GM21423 (cell line): Measurements from ENCODE around the gene EXOC6.
A peak's percentile ranks its signal among the peaks of the same experiment; 100 is the strongest.

Source experiments
- ATAC-seq: cut with Tn5 transposase; IDR thresholded peaks from one replicate; pipeline ENCODE4 v1.9.1; 2021; ENCODE audit warnings: mild to moderate bottlenecking, moderate library complexity; ENCODE audit not compliant: unreplicated experiment

Gene EXOC6

DNA sequence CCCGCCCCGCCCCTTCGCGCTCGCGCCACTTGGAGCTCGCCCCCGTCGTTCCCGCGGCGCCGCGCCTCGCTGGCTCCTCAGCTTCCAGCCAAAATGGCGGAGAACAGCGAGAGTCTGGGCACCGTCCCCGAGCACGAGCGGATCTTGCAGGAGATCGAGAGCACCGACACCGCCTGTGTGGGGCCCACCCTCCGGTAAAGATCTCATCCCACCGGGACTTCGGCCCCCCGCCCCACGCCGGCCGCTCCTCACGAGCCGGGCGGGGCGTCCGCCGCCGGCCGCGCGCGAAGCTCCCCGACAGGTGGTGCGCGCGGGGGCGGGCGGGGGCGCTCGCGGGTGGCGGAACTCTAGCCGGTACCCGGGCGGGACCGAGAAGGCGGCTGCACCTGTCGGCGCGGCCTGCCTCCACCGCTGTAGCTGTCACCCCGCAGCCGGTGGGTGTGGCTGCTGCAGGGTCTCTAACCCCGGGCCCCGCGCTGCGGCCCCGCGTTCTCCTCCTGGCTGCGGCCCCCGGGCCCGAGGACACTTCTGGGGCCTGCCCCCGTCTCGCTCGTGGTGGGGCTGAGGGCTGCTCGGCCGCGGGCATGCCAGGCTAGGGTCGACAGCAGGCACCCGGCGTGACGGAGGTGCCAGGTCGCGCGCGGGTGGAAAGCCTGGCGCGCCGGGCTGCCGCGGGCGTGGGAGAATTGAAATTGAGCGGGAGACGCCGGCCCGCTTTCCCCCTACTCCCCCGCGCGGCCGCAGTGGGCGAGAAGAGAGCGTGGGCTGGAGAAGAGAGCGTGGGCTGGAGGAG, at the start of gene EXOC6:
Gene EXOC6, plus strand, starts transcription at position 80 of the 793 bp plus-strand sequence. Its CDS starts 14 bp downstream, at position 94.
- ATAC-seq, result peak; percentile 78

GRCh38 chr10:92799568-92799967, 48.8 kb upstream of the EXOC6 start:
- ATAC-seq, result no peak

GRCh38 chr10:92800134-92800733, 48.1 kb upstream of the EXOC6 start:
- no peak for ATAC-seq

- ATAC-seq, result no peak
Measured at GRCh38 chr10:92801978-92802872, 46.1 kb upstream of the EXOC6 start.

GRCh38 chr10:92809840-92810239, 38.5 kb upstream of the EXOC6 start:
- ATAC-seq, result no peak

- no peak for ATAC-seq
Measured at GRCh38 chr10:92810934-92811532, 37.3 kb upstream of the EXOC6 start.

DNA sequence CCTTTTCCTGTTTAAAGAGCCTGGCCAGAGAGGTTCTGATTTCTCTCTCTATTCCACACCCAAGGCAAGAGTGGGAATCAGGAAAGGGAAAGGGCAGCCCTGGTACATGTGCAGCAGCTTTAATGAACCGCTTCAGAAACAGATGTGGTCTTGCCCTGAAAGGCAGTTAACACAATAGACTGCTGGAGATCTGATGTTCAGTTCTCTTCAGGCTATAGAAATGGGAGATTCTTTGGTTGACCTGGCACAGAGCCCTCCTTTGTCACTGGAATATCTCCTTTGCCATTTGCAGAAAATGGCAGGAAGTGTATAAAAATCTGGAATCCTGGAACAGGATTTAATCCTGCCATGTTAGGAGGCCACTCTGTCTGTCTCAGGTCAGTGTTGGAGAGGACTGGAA, 36.3 kb upstream of the EXOC6 start:
- no peak for ATAC-seq

- no peak for ATAC-seq
Measured at GRCh38 chr10:92813979-92814378, 34.3 kb upstream of the EXOC6 start.

DNA sequence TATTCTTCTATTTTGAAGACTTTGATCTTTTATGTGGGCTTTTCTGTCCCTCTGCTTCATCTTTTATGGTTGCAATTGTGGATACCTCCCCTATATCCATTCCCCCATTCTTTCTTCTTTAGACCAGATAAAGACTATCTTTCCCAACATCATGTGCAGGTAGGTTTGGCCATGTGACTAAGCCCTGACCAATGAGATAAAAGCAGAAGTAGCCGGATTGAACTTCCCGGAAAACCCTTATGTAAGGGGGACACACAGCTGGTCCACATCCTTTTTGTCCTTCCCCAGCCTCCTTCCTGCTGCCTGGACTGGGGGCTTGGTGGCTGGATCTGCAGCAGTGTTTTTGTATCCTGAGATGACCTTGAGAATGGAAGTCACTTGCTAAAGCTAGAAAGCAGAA, 33.5 kb upstream of the EXOC6 start:
- ATAC-seq, result no peak

DNA sequence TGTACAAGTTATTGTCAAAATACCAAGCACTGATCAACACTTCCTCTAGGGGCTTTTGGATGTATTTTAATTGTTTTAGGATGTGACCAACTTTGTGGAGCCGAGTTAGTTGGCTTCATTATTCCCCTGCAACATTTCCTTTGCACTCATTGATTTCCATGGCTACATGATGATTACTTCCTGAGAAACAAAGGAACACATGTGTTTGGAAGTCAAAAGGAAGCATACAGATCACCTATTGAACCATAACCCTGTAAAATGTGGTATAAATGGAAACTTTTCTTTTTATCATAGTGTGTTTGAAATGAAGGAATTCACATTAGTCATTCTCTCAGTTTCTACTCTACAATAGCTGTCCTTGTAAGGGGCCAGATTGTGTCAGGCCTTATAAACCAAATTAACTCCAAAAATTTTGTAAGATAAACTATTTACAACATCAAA, 32.2 kb upstream of the EXOC6 start:
- ATAC-seq, result no peak

DNA sequence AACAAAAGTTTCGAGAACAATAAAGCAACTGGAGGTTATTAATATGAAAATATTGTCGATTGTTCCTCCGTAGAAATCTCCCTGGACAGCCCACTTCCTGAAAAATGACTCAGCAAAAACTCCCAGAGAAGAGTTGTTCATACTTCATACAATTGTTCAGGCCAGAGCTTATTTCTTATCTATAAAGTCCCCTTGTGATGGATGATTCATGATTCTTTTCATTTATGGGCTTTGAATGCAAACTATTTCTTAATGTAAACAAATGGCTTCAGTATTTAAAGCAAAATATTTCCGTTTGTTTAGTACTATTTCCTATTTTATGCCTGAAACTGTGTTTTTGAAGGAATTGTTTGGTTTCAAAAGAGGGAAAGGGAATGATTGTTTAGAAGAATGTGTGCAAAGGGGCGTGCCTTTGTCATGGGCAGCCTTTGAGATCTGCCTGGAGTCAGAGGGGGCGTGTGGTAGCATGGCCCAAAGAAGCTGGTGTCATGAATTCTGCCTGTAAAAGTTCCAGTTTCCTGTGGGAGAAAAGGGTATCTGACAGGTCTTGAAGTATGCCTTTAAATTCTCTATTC, 26.2 kb upstream of the EXOC6 start:
- no peak for ATAC-seq

DNA sequence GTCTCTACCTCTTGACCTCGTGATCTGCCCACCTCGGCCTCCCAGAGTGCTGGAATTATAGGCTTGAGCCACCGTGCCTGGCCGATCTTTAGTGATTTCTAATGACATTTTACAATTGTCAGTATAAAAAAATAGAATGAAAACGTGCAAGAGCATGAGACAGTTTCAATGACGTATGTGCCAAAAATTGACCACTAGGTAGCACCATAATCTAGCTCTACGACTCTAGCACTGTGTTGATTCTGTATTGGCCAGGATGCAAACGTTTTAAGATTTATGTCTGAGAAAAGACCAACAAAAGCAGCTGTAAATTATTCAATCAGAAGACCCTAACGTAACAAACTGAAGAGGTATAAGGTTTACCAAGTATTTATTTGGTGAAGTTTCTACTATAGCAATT, 25.4 kb upstream of the EXOC6 start:
- ATAC-seq, result no peak

DNA sequence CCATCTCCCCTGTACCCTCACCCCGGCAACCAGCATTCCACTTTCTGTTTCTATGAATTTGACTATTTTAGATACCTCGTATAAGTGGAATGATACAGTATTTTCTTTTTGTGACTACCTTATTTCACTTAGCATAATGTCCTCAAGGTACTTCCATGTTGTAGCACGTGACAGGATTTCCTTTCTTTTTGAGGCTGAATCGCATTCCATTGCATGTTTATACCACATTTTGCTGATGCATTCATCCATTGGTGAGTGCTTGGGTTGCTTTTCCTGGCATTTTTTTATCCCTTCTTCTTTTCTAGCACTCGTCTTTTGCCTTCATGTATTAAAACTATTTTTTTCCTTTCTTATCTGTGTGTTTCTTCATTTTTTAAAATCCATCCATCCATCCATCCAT, 22.3 kb upstream of the EXOC6 start:
- no peak for ATAC-seq

DNA sequence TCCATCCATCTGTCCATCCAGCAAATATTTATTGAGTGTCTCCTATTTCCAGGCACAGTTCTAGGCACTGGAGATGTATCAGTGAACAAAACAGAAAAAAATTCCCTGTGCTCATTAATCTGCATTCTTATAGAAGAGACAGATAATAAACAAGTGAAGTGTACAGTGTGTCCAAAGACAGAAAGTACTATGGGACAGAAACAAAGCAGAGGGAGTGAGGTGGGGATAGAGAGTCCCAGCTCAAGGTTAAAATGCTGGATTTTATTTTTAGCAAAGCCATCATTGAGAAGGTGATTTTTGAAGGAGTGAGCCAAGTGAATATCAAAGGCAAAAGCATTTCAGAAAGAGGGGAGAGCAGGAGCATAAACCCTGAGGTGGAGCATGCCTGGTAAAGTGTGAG, 21.8 kb upstream of the EXOC6 start:
- no peak for ATAC-seq

- no peak for ATAC-seq
Measured at GRCh38 chr10:92829042-92829785, 19.1 kb upstream of the EXOC6 start.

DNA sequence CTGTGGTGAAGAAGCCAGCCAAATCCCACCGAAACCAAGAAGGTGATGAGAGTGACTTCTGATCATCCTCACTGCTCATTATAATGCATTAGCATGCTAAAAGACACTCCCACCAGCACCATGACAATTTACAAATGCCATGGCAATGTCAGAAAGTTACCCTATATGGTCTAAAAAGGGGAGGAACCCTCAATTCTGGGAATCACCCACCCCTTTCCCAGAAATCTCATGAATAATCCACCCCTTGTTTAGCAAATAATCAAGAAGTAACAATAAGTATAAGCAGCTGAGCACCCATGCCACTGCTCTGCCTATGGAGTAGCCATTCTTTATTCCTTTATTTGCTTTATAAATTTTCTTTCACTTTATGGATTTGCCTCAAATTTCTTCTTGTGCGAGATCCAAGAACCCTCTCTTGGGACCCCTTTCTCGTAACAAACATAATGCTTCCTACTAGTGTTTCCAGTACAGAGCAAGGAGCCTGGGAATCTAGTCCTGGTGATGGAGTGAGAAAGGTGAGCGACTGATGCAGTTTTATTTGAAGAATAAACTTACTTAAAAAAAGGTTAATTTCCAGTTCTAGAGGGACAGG, 18.4 kb upstream of the EXOC6 start:
- ATAC-seq, result no peak

DNA sequence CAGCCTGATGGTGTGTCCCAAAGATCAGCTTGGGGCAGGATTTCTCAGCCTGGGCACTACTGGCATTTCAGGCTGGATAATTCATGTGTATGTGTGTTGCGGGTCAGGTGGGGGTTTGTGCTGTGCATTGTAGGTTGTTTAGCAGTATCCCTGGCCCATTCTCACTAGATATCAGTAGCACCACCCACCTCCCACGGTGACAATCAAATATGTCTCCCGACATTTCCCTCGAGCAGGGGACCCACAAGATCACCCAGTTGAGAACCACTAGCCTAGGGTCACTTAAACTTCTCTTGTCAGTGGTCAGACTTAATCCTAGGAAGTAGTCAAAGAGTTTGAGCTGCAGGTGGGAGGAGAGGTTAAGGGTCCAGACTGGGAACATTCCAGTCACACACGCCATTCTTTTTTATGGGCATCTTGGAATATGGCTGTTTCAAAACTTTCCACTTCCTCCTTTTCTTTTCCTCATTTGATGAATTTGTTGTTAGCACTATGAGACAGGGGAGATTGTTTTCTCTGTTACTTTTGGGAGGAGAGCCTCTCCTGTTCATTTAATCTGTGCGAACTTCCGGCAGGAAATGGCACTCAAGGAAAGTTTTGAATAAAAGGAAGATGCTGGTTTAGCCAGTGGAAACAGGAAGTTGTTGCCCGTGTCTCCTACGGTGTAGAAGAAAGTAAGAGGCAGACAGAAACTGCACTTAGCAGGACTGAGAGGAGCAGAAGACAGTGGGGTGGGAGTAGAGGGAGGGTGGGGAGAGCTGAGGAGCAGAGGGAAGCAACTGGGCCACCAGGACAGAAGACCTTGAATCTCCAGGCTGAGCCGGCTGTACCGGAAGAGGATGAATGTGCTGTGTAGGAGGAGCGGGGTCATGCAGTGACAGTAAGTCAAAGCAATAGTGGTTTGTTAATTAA, 17.6 kb upstream of the EXOC6 start:
- ATAC-seq, result no peak

DNA sequence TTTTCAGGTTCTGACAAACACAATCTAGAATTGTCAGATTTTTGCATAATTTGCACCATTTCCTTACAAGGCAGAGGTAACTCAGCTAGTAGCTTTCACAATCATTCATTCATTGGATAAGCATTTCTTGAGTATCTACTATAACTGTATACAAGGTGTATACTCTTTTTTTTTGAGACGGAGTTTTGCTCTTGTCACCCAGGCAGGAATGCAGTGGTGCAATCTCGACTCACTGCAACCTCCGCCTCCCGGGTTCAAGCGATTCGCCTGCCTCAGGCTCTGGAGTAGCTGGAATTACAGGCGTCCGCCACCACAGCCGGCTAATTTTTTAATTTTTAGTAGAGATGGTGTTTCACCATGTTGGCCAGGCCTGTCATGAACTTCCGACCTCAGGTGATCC, 16.2 kb upstream of the EXOC6 start:
- no peak for ATAC-seq
